Raji (cell line): ENCODE measurements around the gene E4F1.

Source experiments
- POLR2A ChIP-seq: IDR thresholded peaks from 2 replicates; pipeline ENCODE4 v1.6.1; 2011; ENCODE audit warnings: low read depth, low read length, control low read depth; ENCODE audit not compliant: insufficient read depth

Gene E4F1

DNA sequence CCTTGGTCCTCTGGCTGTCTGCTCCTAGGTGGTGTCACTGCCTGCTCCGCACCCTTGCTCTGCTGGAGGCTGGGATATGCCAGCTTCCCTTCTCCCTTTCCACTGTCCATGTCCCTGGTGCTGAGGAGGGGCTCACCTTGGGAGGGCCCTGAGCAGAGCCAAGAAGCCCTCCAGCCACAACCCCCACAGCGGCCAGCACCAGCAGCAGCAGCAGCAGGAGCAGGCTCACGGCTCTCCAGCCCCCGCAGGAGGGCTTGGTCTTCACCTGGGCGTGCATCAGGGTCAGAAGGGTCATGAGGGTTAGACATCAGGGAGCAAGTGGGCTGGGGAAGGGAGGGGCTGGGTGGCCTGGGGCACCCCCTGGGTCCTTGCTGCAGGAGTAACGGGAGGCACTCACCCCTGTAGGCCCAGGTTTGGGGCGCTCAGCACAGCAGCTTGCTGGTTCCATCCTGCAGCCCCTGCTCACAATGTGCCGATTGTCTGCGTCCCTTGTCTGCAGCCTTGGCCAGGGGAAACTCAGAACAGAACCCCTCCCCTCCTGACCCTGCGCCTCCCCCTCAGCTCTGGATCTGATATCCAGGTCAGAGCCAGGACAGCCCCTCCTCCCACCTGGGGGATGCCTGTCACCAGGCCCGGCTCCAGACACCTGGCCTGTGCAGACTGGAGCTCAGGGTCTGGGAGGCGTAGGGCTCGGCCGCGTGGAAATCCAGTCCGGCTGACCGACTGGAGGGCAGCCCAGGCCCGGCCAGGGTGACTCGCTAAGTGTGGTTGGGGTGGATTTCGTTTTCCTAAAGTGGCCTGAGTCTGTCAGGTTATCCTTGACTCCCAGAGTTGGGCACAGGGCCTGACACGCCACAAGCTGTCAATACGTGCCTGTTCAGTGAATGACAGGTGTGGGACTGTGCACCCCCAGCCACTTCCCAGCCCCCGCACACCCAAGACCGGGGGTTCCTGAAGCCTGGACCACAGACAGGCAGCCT, 12.7 kb upstream of the E4F1 start, which contains the start of gene BRICD5:
Gene BRICD5, minus strand, starts transcription at position 478 of the 980 bp plus-strand sequence. Its CDS starts 30 bp downstream, at position 448.
- peak; percentile 46 for TF ChIP-seq POLR2A

DNA sequence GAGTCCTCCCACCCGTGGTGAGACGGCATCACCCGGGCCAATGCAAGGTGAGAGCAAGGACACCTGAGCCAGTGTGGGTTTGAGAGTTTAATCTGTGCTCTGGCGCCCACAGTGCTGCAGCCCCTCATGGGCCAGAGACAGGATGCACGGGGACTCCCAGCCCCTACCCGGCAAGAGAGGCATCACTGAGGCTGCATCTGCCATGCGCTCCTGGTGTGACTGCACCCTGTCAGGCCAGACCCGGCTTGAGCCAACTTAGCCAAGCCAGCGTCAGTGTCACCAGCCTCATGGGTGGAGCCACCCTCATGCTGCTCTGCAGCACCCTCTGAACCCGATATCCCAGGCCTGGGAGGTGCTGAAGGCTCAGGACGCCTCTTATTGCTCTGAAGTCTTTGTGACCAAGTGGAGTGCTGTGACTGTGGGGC, 11.5 kb upstream of the E4F1 start:
- TF ChIP-seq POLR2A: peak; percentile 58

DNA sequence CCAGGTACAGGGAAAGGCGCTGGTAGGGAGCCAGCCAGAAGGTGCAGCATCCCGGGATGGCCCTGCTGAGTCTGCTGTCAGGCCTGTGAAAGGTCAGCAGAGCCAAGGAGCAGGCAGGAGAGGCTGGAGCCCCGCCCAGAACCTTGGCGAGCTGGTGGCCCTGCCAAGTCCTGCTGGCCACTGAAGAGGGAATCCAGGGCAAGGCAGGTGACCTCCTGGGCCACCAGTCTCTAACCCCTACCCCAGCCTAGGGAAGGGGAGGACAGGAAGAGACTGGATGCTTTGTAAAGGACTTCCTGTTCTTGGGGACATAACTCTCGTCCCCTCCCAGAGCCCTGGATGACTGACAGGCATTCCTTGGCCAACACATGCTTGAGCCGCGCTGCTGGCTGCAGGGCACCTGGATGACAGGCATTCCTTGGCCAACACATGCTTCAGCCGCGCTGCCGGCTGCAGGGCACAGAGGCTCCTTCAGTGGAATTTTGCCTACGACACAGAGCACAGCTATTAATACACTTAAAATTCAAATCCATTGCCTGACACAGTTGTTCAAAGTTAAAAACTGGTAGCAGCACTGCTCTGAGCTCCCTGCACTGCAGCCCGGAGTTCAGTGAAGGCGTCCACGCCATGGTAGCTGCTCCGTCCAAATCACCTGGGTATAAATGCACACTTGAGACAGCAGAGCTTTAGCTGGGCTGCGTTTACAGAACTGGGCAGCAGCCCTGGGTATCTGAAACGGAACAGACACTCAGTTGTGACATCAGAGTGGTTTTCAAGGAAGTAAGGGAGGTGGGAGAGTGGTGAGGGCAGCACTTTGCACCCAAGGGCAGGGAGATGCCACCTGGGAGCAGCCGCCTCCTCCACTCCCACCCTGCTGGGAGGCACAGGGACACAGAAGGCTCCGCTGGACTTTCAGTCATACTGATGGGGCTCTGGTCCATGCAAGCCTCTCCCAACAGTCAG, 10.7 kb upstream of the E4F1 start:
- TF ChIP-seq POLR2A: no peak; the same call in 1 of the 2 replicates

DNA sequence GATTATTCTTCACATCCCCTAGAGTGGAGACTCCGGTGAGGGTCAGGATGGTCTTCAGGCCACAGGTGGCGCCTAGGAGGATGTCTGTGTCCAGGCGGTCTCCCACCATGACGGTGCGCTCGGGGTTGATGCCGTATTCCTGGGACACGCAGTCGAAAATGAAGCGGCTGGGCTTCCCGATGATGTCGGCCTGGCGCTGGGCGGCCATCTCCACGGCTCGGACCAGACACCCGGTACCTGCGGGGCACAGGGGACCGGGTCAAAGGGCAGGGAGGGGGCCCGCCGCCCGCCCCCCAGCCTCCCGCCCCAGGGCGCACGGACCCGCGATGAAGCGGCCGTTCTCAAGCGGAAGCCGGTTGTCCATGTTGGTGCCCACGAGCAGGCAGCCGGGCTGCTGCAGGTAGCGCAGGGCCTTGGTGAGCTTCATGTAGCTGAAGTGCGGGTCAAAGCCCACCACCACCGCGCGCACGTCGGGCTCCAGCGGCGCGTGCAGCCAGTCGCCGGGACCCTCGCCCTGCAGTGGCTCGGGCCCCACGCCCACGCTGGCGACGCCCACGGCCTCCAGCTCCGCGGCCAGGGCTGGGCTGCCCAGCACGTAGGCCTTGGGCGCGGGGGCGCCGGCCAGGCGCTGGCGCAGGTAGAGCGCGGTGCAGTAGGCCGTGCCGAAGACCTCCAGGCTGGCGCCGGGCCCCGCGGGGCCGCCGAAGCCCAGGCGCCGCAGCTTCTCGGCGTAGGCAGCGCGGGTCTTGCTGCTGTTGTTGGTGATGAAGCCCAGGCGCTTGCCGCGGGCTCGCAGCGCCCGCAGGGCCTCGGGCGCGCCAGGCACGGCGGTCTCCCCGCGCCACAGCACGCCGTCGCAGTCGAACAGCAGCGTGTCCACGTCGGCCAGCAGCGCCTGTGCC, 9.3 kb upstream of the E4F1 start:
- peak; percentile 62; the same call in 1 of the 2 replicates for TF ChIP-seq POLR2A

DNA sequence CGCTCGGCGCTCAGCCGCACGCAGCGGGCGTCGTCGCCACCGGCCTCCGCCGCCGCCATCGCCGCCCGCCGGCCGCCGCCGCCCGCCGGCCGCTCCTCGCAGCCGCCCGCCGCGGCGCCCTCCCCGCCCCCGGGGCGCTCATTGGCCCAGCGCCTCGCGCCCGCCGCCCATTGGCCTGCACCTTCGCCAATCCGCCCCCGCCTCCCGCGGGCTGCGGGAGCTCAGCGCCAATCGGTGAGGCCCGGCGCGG, 8.7 kb upstream of the E4F1 start, which contains the start of gene PGP:
Gene PGP, minus strand, starts transcription at position 122 of the 250 bp plus-strand sequence. Its CDS starts 63 bp downstream, at position 59.
- TF ChIP-seq POLR2A: no peak; the same call in 1 of the 2 replicates

DNA sequence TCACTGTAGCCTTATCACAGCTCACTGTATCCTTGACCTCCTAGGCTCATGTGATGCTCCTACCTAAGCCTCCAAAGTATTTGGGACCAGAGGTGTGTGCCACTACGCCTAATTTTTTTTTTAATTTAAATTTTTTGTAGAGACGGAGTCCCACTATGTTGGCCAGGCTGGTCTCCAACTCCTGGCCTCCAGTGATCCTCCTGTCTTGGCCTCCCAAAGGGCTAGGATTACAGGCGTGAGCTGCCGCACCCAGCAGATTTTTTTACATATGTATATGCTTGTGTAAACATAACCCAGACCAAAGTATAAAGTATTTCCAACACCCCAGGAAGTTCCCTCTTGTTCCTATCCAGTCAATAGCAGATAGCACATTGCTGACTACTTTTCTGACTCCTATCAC, 7.1 kb upstream of the E4F1 start:
- no peak for TF ChIP-seq POLR2A

DNA sequence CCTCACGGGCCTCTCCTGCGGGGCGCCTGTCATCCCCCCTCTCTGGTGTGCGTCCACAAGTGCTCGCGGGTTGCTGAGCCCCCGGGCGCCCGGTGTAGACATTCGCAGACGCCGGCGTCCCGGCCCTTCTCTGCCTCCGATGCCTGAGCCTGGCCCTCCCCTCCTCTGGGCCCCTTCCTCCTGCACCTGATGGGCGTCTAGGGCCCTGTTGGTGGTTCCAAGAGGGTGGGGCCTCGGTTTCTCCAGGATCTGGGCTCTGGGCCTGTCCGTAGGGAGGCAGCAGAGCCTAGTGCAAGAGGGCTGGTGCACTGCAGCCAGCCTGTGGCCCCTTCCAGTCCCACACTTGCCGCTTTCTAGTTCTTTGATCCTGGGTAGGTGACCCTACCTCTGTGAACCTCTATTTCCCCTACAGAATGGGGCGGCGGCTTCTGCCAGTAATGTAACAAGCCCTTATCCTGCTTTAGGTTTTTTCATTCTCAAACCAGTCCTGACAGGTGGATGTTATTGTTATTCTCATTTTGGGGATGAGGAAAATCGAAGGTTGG, 623 bp downstream of the E4F1 start:
- no peak for TF ChIP-seq POLR2A

DNA sequence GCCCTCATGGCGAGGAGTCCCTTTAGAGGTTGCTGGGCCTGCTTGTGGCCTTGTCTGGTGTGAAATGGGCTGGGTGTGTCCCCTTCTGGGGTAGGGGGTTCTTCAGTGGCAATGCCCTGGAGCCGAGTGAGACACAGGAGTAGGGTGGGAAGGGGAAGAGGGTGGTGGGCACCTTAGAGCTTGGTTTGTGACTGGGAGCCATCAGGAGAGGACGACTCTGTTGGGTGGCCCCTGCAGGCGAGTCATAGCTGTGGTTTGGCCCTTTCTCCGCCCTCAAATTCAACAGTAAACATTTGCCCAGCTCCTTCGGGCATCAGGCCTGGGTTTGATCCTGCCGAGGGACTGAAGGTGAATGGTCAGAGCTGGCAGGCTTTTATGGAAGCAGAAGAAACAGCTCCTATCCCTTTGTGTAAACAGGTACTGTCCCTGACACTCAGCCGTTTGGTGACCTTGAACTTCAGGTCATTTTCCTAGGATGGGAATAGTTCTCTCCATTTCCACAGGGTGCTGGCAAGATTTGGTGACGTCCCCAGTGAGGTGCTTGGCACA, 2.9 kb downstream of the E4F1 start:
- TF ChIP-seq POLR2A: no peak

DNA sequence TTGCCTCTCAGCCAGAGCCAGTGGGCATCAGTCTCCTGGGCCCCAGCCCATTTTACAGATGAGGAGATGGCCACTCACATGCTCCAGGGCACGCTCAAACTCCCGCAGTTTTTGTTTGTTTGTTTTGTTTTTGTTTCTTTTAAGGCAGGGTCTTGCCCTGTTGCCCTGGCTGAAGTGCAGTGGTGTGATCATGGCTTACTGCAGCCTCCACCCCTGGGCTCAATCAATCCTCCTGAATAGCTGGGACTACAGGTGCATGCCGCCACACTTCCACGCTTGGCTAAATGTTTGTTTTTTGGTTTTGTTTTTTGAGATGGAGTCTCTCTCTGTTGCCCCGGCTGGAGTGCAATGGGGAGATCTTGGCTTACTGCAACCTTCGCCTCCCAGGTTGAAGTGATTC, 3.5 kb downstream of the E4F1 start:
- no peak for TF ChIP-seq POLR2A

DNA sequence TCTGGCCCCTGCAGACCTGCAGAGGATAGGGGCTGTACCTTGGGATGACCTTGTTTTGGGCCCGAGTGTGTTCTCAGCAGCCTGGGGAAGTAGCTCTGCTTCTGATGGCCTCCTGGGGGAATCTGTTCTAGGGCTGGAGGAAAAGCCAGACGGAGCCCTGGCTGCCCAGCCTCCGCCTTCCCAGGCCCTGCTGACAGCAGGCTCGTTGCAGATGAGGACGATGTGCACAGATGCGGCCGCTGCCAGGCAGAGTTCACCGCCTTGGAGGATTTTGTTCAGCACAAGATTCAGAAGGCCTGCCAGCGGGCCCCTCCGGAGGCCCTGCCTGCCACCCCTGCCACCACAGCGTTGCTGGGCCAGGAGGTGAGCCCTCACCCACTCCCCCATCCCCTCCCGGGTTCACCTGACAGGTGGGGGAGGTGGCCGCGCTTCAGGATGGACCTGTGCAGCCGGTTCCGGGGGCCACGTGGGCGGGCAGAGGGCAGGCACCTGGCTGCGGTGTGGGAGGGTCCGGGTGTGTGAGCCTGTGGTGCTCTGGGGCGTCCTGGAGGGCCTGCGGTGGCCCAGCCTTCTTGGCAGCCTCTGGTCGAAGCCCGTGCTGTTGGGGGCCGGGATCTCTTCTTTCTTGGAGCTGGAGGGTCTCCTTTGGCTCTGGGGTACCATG, 4.9 kb downstream of the E4F1 start:
- no peak for TF ChIP-seq POLR2A

DNA sequence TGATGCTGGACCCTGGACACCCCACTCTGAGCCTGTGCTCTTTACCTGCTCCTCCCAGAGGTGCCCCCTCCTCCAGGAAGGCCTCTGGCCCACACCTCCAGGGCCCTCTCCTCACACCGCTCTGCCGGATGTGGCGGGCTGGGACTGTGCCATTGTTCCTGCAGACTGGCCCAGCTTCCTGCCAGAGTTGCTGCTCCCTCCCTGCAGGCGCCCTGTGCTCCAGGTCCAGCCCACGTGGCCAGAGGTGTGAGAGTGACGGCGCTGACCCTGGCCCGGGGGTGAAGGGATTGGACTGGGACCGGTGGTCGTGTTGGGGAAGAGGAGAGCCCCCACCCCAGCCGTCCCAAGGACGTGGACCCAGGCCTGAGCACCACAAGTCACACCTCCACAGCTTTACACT, 5.7 kb downstream of the E4F1 start:
- TF ChIP-seq POLR2A: no peak

DNA sequence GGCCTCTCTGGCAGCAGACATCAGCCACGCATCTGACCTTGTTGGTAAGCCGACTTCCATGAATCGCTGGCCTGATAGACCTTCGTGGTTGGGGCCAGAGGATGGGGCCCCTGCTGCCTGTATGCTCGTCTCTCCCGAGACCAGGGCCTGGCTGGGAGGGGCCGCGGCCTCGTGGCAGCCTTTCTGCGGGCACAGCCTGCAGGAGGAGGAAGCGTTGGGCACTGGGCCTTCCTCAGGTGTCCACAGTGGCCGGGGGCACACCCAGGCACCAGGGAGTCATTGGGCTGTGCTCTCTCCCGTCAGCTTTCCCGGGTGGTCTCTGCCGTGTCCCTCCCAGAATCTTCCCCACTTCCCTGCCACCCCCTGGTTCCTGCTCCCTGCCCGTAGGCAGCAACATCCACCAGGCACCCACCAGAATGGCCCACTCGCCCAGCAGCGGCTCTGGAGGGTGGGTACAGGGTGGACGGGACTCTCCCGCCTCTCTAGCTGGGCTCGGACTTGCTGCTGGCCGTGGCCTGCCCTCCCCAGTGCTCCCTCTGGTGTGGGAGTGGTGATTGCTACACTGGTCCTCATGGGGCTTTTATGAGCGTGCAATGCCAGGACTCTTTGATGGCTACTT, 6.3 kb downstream of the E4F1 start:
- no peak for TF ChIP-seq POLR2A

DNA sequence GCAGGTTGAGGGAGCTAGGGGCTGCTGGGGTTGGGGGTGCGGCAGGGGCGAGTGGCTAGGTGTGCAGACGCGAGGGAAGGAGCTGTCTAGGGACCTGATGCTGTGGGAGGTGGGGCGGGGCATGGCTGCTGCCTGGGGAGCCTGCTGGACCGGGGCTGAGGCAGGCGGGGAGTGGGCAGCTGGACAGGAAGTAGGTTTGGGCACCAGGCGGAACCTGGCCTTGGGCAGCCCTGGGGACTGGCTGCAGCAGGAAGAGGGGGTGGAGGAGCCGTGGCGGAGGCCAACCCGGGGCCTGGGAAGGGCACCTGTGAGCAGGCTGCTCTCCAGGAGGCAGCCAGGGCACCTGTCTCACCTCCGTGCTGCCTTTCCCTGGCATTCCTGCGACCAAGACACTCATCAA, 7.0 kb downstream of the E4F1 start:
- TF ChIP-seq POLR2A: no peak
